ENCODE data around the gene OR10S1. TPM values are rescaled to one million over a fixed set of nuclear protein-coding genes. Genes with fewer than 3 reads are reported as not detected.

The OR10S1 gene
- total RNA-seq: not detected in 2 replicates

GRCh38 chr11:123977731-123978347 is at the start of gene OR10S1:
Gene OR10S1, minus strand, starts transcription at chr11:123977781. Its CDS starts 117 bp downstream, at chr11:123977664.

GRCh38 chr11:124026498-124026897 is 48.9 kb upstream of the OR10S1 start, which contains the start of gene OR10G8:
Gene OR10G8, plus strand, starts transcription at chr11:124026798. Its CDS starts 2,825 bp downstream, at chr11:124029623.

GRCh38 chr11:124012697-124013096 is 35.1 kb upstream of the OR10S1 start, which contains the start of gene OR10G4:
Gene OR10G4, plus strand, starts transcription at chr11:124012997. Its CDS starts 2,578 bp downstream, at chr11:124015575.

GRCh38 chr11:123995119-123995518 is 17.5 kb upstream of the OR10S1 start, which contains the start of gene OR10G6:
Gene OR10G6, minus strand, starts transcription at chr11:123995161. Its CDS starts 0 bp downstream, at chr11:123995161.

GRCh38 chr11:123943738-123944137 is 33.8 kb downstream of the OR10S1 start, which contains the start of gene OR6T1:
Gene OR6T1, minus strand, starts transcription at chr11:123943838. Its CDS starts 0 bp downstream, at chr11:123943838.

GRCh38 chr11:123939317-123939716 is 38.3 kb downstream of the OR10S1 start, which contains the start of gene OR4D5:
Gene OR4D5, plus strand, starts transcription at chr11:123939617. Its CDS starts 0 bp downstream, at chr11:123939617.

Other genes with a start within 250 kb of the OR10S1 start
- 6.8 and 11.6 TPM in 2 replicates for gene ZNF202, start 236.1 kb downstream of the OR10S1 start, total RNA-seq
- gene OR6X1, start 223.3 kb downstream of the OR10S1 start, total RNA-seq: not detected in 2 replicates
- not detected in 2 replicates for gene OR6M1, start 171.4 kb downstream of the OR10S1 start, total RNA-seq
- not detected in 2 replicates for gene TMEM225, start 92.1 kb downstream of the OR10S1 start, total RNA-seq
- gene OR8D4, start 75.6 kb downstream of the OR10S1 start, total RNA-seq: under 0.01 TPM in 1 of 2 replicates, not detected in the other
- gene OR4D5, start 38.2 kb downstream of the OR10S1 start, total RNA-seq: not detected in 2 replicates
- gene OR6T1, start 33.9 kb downstream of the OR10S1 start, total RNA-seq: not detected in 2 replicates
- not detected in 2 replicates for gene OR10G6, start 17.4 kb upstream of the OR10S1 start, total RNA-seq
- not detected in 2 replicates for gene OR10G4, start 35.2 kb upstream of the OR10S1 start, total RNA-seq
- not detected in 2 replicates for gene OR10G9, start 45.2 kb upstream of the OR10S1 start, total RNA-seq
- not detected in 2 replicates for gene OR10G8, start 49.0 kb upstream of the OR10S1 start, total RNA-seq
- not detected in 2 replicates for gene OR10G7, start 63.5 kb upstream of the OR10S1 start, total RNA-seq
- gene VWA5A, start 137.7 kb upstream of the OR10S1 start, total RNA-seq: 13.7 and 18.5 TPM in 2 replicates
- gene OR10D3, start 205.6 kb upstream of the OR10S1 start, total RNA-seq: not detected in 2 replicates

All from epithelial cell of umbilical artery (primary cell).